Body of pancreas (tissue), 4 donors: Measurements from ENCODE around the gene UQCC2.

Experiments used
- CTCF ChIP-seq, 7 experiments: fragments of 450-650 bp in 4 of 7; fragments of 200-600 bp in 3 of 7; sonication (generic) in 3 of 7; IDR thresholded peaks; one replicate each; pipeline ENCODE4 v1.5.1; 2016 to 2019; ENCODE audit warnings: antibody characterized with exemption in 7 of 7
- POLR2A ChIP-seq, 3 donors: fragments of 450-650 bp; IDR thresholded peaks; one replicate each; pipeline ENCODE4 v1.6.1; 2016; ENCODE audit warnings: antibody characterized with exemption in 3 of 3, mild to moderate bottlenecking in 2 of 3

- TF ChIP-seq CTCF (IDR thresholded peaks at IDR 0.05) (no peak), POLR2A (IDR thresholded peaks at IDR 0.05) (no peak)
Observed at GRCh38 chr6:33663727-33664449, 47.6 kb downstream of the UQCC2 start.
